HG03159 (cell line): Measurements from ENCODE around the gene PRCC.

Source experiments
- ATAC-seq: cut with Tn5 transposase; IDR thresholded peaks from one replicate; pipeline ENCODE4 v1.9.1; 2021; ENCODE audit warnings: mild to moderate bottlenecking, moderate library complexity; ENCODE audit not compliant: unreplicated experiment

PRCC gene

GRCh38 chr1:156812293-156812990 is 45.1 kb downstream of the PRCC start:
- no peak for ATAC-seq

- no peak for ATAC-seq
Observed at GRCh38 chr1:156813298-156813697, 46.0 kb downstream of the PRCC start.

- ATAC-seq, result no peak
Observed at GRCh38 chr1:156813750-156814570, 46.6 kb downstream of the PRCC start.

- no peak for ATAC-seq
Observed at GRCh38 chr1:156814571-156815260, 47.4 kb downstream of the PRCC start.

GRCh38 chr1:156815307-156815826 is 48.0 kb downstream of the PRCC start:
- no peak for ATAC-seq

- ATAC-seq, result no peak
Observed at GRCh38 chr1:156815961-156816422, 48.7 kb downstream of the PRCC start.

GRCh38 chr1:156816561-156817328 is 49.4 kb downstream of the PRCC start, which contains the start of gene SH2D2A:
Gene SH2D2A, minus strand, starts transcription at chr1:156816848. Its CDS starts 140 bp downstream, at chr1:156816708.
- peak; percentile 74 for ATAC-seq

- no peak for ATAC-seq
Observed at GRCh38 chr1:156821801-156822200, 54.5 kb downstream of the PRCC start.

- ATAC-seq, result no peak
Observed at GRCh38 chr1:156822680-156823079, 55.3 kb downstream of the PRCC start.

- ATAC-seq, result no peak
Observed at GRCh38 chr1:156823210-156823790, 56.0 kb downstream of the PRCC start.

- no peak for ATAC-seq
Observed at GRCh38 chr1:156826630-156827029, 59.3 kb downstream of the PRCC start.

GRCh38 chr1:156828400-156829124 is 61.2 kb downstream of the PRCC start:
- ATAC-seq, result no peak

- ATAC-seq, result no peak
Observed at GRCh38 chr1:156832434-156832833, 65.1 kb downstream of the PRCC start.

- ATAC-seq, result no peak
Observed at GRCh38 chr1:156833603-156834002, 66.3 kb downstream of the PRCC start.

GRCh38 chr1:156834322-156834721 is 67.0 kb downstream of the PRCC start:
- no peak for ATAC-seq

- ATAC-seq, result no peak
Observed at GRCh38 chr1:156836041-156836654, 68.8 kb downstream of the PRCC start.

- no peak for ATAC-seq
Observed at GRCh38 chr1:156836892-156837291, 69.6 kb downstream of the PRCC start.

GRCh38 chr1:156838972-156839371 is 71.6 kb downstream of the PRCC start:
- no peak for ATAC-seq
